NCI-H1417 (cell line): ENCODE measurements around the gene DUSP1.
A peak's percentile ranks its signal among the peaks of the same experiment; 100 is the strongest.

ENCODE experiments used
- DNase-seq, 3 experiments: peaks; one replicate each; lab custom pipeline; 2025; lab: John Stamatoyannopoulos, UW

DUSP1 gene

DNA sequence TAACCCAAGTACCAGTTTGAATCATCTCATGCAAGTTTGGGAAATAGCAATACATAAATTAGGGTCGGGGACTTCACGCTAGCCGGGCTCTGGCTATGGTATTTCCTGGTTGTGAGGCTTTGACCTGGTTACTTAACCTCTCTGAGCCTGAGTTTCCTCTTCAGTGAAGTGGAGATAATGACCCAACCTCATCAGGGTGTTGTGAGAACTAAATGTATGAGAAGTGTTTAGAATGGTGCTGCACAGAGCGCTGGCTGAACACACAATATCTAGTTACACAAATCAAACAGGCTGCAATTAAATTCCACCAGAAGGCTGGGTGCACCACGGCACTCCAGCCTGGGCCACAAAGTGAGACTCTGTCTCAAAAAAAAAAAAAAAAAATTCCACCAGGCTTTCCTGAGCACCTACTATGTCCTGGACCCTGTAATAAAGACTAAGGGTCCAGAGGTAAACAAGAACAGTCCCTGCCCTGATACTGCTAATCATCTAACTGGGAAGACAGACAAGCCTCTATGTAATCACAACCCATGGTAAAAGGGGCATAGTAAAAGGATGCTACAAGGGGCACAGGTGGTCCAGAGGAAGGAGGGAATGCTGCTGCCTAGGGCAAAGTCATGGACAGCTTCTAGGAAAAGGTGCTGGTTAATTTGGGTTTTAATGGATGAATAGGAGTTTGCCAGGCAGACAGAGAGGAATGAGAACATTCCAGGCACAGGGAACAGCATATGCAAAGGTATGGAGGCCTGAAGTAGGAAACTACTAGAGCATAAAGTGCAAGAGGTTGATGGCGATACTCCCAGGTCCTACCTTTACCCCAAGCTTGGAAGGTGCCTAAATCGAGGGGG lies 27.7 kb downstream of the DUSP1 start:
- DNase-seq: no peak

DNA sequence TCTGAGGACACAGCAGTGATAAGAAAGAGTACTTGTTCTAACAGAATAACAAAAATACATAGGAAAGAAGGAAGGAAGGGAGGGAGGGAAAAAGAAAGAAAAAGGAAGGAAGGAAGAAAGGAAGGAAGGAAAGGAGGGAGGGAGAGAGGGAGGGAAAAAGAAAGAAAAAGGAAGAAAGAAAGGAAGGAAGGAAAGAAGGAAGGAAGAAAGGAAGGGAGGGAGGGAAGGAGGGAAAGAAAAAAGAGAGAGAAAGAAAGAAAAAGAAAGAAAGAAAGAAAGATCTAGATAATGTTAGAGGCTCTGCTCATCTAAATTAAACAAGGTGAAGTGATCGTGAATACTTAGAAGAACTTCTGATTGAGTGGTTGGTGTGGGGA lies 29.8 kb downstream of the DUSP1 start:
- no peak for DNase-seq

DNA sequence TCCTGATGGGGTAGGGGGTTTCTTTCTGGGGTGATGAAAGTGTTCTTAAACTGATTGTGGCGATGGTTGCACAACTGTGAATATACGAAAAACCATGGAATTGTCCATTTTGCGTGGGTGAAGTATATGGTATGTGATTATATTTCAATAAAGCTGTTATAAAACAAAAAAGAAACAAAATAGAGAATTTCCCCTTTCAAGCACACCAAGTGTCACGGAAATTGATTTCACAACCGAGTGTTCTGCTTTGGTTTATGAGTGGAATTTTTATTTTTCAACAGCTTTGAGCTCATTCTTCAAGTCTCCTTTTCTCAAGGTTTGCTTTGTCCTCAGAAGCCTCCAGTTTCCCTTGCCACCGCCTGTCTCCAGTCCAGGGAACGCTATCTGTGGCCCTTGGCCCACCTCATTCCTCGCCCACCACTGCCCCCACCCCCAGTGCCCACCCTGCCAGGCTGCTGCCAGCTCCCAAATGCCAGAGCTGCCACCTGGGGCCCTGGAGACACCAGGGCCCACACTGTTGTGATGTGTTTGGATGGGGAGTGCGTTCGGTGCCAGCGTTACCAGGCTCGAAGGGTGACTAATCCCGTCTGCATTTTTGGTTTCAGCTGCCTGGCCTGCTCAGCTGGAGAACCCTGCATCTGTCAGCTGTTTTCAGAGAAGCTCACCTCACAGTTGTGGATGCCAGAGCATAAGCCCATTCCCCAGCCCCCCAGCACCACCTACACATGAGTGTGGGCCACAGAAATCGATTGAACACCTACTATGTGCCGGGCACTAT lies 30.4 kb downstream of the DUSP1 start:
- no peak for DNase-seq

DNA sequence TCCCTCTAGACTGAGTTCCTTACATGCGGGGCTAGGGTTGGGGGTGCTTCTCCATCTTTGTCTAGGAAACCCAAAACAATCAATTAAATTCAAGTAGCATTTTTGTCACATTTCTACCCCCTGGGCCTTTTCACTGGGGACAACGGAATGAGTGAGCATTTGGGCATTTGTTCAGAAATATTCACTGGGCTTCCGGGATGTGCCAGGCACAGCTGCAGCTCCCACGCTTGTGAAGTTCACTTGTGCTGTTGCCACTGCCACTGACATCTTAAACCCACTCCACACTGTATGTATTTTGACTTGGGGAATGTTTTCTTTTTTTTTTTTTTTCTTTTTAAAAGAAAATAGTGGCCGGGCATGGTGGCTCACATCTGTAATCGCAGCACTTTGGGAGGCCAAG lies 31.6 kb downstream of the DUSP1 start:
- DNase-seq: no peak

DNA sequence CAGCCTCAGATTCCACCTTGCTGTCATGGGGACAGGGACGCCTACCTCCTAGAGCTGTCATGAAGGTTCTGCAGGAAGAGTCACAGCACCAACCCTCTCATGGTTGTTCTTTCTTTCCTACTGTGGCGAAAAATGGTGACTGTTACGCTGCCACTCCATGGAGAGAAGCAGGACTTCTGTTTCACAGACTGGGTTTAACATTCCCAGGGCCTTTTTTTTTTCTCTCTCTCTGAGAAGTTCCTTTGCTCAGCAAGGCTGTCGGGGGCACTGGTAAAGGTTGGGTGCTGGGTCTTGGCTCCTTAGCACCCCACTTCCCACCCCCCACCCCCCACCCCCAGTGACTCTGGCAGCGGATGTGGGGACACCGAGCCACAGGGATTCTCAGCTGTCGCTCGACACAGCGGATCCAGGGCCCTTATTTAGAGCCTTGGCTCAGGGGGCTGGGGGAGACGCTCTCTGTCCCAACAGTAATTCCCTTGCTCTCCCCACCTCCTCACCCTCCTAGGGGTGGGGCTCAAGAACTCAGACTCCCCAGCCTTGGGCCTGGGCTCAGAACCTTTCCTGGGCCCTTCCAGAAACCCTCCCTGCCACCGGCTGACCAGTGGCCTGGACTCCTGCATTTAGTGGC lies 34.4 kb downstream of the DUSP1 start:
- DNase-seq: peak in 1 of 3 experiments; percentile 0

DNA sequence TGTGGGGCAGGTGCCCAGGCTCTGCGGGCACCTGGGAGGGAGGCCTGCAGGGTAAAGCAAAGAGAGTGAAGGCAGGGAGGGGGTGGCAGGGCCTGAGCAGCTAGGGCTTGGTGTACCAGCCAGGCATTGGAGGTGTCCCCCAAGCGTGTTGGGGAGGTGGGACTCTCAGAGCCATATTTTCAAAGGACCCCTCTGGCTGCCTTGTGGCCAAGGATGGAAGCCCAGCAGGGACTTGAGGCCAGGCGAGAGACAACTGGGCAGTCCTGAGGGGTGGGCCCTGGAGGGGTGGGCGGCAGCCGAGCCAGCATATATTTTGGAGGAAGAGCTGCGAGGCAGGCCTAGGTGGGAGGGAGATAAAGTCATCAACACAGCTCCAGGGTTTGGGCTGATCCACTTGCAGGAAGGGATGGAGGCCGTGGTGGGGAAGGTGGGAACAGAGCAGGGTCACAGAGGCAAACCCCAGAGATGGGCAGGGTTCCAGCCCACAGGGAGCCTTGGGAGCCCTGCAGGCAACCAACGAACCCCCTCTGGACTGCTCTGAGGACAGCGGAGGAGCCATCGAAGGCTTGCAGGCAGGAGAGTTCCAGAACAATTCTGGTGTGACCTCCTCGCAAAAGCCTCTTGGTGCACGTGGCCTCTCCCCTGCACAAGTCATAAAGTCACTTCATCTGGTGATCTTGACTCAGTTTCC lies 35.7 kb downstream of the DUSP1 start:
- DNase-seq: no peak

DNA sequence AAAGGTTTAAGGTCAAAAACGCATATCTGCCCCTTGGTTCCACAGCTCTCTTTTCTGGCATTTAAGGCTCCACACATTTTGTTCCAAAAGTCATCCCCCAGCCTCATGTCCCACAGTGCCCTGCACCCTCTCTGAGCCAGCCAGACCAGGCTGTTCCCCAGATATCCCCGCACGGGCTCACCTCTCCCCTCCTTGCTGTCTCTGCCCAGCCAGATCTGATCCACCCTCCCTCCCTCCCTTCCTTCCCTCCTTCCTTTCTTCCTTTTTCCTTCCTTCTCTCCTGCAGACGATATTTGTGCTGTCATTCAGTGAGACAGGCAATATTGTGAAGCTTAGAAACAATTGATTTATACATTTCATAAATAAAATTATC lies 37.0 kb downstream of the DUSP1 start:
- DNase-seq: no peak

DNA sequence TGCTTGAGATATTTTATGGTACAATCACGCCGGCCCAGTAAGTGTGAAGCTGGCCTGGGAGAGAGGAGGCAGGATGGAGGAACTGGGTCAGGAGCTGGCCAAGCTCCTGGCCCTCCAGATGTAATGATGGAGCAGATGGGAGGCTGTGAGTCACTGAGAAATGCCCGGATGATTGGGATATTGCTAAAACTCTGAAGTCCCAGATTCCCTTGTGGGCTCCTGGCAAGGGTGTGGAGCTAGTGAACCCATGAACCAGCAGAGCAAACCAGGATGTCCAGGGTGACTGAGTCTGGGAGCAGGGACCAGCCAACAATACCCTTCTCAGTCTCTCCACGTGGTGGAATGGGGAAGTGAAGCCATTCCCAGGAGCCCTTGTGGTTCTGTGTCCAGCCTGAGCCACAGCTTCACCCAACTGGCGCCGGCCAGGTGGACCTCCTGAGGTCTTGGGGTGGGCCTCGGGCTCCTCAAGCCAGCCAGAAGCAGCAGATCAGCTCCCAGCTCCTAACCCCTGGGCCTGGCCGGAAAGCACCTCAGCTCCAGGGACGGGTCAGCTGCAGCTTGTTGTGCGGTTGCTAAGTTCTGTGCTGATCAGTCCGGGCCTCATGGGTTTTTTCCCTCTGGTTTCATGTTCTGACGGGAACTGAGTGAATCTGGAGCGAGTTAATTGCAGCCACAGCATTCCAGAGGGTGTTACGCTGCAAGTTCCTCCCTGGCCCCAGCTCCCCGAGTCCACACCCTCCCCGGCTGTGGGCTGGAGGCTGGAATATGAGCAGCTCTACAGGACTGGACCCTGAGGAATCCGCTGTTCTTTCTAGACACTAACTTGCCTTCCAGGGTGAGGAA lies 37.6 kb downstream of the DUSP1 start:
- no peak for DNase-seq

DNA sequence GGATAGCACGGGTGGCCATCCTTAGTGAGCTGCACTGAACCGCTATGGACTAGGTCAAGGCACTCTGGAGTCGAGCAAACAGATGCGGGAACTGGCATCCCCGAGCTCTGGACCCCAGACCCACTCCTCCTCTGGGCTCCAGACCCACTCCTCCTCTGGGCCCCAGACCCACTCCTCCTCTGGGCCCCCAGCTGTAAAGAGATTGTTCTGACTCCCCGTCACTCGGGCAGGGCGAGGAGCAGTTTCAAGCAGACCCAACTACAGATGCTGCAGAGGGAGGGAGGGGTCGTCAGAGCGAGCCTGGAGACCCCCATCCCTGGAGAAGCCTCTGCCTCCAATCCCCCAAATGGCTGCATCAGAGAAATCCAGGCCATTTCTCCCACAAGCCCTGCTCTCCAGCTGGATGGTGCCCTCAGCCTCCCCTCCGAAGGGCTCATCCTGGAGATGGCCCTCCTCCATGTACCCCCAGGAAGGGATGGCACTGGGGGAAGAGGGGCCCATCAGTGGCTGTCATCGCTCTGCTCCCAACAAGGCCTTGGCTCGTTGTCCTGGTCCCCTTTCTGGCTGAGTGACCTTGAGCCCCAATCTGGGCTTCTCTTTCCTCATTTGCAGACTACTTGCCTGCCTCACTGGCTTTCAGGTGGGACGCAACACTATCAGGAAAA lies 38.7 kb downstream of the DUSP1 start:
- no peak for DNase-seq

DNA sequence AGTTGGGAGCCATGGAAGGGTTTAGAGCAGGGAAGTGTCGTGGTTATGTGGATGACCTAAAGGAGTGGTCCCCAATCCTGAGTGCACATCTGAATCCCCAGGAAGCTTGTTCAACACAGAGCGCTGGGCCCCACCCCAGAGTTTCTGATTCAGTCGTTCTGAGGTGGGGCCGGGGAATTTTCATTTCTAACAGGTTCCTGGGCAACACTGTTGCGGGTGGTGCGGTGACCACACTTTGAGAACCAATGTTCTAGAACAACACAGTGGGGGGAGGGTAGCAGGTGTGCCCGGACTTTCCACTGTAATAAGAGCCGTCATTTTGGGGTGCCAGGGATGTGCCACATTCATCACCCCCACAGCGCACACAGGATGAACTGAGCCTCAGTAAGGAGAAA lies 39.3 kb downstream of the DUSP1 start:
- no peak for DNase-seq

DNA sequence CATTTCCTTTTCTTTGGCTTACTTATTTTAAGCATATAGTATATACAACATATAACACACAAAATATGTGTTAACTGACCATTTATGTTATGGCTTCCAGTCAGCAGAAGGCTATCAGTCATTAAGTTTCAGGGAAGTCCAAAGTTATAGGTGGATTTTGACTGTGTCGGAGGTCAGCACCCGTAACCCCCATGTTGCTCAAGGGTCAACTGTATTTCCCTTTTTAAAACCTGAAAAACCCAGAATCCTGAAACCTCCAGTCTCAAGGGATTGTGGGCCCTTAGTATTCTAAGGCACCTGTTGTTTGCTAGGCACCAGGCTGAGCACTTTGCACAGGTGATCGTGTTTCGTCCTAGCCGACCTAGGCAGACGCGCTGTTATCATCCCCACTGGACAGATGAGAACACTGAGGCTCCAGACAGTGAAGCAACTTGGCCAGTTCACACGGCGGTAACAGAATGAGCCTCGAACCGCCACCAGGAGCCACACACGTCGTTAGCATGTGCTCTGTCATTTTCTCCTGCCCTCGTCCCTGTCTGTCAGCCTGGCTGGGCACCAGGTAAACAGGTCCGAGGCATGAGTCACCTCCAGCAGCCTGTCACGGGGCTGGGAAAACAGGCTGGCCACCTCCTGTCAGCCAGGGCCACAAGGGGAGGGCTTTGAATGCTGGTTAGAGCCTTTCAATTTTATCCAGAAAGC lies 39.9 kb downstream of the DUSP1 start:
- DNase-seq: peak in 1 of 3 experiments; percentile 1

DNA sequence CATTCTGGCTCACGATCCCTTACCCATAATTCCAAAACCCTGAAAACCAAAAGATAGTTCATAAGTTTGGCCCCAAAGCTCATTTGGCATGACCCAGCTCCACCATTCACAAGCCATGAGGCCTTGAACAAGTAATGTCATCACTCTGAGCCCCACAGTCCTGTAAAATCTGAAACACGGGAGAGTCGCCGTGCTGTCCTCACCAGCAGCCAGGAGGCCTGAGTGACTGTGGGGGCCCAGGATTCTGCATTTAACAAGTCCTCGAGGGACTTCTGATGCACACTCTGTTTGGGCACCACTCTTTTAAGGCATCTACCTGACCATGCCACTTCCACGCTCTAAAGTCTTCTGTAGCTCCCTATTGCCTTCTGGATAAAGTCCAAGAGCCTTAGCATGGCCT lies 40.8 kb downstream of the DUSP1 start:
- no peak for DNase-seq

DNA sequence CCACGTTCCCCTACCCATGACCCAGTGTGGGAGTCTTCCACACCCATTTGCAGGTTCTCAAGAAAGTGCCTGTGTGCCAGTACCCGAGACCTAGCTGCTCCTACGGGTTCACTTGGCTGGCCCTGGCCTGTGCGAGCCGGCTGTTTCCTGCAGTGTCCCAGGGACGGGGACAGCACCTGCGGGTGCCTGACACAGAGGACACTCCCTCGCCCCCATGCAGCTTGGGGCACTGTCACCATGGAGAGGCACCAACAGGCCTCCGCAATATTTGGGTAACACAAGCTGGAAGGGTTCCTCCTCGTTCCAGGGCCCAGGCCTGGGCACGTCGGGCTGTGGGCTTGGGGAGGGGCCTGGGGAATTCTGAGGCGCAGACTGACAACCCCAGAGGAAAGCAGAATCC lies 41.4 kb downstream of the DUSP1 start:
- no peak for DNase-seq

DNA sequence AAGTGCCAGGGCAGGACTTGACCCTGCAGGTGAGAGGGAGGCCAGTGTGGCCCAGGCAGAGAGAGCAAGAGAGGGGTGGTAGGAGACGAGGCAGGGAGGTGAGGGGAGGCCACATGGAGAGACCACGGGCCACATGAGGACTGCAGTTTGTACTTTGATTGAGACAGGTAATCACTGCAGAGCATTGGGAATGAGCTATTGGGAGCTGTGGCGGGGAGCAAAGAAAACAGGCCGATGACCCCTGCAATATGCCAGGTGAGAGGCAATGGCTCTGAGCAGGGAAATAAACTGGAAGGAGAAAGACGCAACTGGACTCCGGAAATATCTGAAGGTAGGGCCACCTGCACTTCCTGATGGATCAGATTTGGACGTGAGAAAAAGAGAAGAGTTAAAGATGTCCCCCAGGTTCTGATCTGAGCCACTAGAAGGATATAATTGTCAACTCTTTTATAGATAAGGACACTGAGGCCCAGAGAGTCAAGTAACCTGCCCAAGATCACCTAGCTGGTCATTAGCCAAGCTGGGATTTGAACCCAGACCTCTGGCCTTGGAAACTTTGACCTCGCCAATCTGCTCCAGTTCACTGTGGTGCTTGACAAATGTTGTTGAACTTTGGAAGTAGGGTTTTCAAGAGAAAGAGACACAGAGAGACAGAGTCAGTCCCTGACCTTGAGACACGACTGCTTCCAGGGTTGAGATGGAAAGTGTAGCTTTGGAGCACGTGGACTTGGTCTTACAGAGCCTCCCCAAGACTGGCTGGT lies 42.3 kb downstream of the DUSP1 start:
- DNase-seq: no peak

DNA sequence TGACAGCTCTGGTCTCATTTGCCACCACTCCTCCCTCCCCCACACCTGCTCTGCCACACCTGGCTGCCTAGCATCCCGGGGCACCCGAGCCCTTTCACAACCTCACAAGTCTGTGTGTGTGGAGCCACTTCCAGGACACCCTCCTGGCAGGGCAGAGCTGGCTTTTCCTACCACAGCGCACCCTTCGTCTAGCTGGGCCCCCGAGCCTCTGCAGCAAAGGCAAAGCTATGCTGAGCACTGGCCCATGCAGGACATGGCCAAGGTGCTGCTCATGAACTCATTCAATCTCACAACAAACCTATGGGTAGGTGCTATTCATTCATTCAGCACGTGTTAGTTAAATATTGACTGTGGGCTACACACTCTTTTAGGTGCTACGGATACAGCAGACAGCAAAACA lies 43.4 kb downstream of the DUSP1 start:
- DNase-seq: no peak

DNA sequence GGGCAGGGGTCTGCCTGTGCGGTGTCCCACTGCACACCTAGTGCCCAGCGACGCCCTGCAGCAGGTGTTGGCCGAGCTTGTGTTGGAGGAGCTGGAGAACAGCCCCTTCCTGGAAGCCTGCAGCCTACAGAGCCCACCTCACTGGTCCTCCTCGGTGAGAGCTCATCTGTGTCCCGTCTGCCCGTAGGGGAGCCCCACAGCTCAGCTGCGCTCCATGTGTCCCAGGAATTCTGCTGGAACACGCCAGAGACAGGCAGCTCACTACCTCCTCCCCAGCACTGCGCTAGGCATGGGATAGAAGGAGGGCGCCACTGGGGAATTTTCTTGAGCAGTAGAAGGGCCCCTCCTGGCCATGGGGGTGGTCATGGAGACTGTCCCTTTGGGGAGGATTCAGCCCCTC lies 44.0 kb downstream of the DUSP1 start:
- no peak for DNase-seq

DNA sequence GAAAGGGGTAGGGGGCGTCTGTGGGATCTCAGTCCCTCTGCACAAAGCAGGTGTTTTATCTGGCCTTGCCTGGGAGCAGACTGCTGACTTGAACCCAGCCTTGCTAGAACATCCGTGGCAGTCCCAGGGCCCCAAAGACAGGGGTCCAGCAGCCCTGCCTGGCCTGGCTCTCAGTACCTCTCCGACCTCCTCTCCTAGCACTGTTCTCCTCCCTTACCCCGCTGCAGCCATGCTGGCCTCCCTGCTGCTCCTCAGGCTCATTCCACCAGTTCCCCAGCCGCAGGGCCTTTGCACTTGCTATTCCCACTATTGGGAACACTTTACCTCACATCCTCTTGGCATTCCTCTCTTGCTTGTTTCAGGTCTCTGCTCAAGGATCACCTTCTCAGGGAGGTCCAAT lies 45.2 kb downstream of the DUSP1 start:
- DNase-seq: no peak

DNA sequence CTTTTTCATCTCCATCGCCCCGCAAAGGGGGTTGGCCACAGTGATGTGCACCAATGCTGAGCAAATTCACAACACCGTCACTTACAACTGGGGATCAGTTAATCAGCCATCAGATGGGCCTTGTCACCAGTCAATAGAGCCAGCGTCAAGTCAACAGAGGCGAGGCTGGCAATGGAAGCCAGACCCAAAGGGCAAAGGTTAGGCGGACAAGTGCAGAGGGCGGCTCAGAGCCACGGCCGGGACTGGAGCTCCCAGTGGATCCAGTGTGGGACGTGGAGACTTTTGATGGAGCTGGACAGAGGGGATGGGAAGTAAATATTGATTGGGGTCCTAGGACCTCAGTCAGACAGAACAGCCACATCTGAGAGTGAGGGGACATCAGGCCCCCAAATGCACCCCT lies 45.7 kb downstream of the DUSP1 start:
- DNase-seq: no peak
